Fibroblast of lung (primary cell): ENCODE results near the gene TFIP11. TPM values are rescaled to one million over a fixed set of nuclear protein-coding genes. Genes with fewer than 3 reads are reported as not detected.

Experiments
- DNase-seq, 2 donors: peaks; one replicate each; pipeline versions ENCODE4 v3.0.0 to v3.0.0-alpha.2; 2010; ENCODE audit warnings: low read depth in 2 of 2
- H2AFZ ChIP-seq: 2 replicates; pipeline ENCODE4 v1.5.1; 2012; ENCODE audit warnings: low read length, control low read depth, inconsistent platforms
- H3K27ac ChIP-seq: 2 replicates; pipeline ENCODE4 v1.5.1; 2011; ENCODE audit warnings: low read length, control low read depth; ENCODE audit not compliant: insufficient read depth
- H3K27me3 ChIP-seq: 2 replicates; pipeline ENCODE4 v1.5.1; 2011; ENCODE audit warnings: mild to moderate bottlenecking, low read length; ENCODE audit not compliant: control insufficient read depth, insufficient read depth
- H3K36me3 ChIP-seq: 2 replicates; pipeline ENCODE4 v1.5.1; 2011; ENCODE audit warnings: low read length; ENCODE audit not compliant: control insufficient read depth, insufficient read depth
- H3K4me1 ChIP-seq: 2 replicates; pipeline ENCODE4 v1.5.1; 2011; ENCODE audit warnings: low read length; ENCODE audit not compliant: control insufficient read depth, insufficient read depth; ENCODE audit errors: extremely low read depth
- H3K4me2 ChIP-seq: 2 replicates; pipeline ENCODE4 v1.5.1; 2011; ENCODE audit warnings: low read length, control low read depth; ENCODE audit not compliant: insufficient read depth; ENCODE audit errors: extremely low read depth
- H3K4me3 ChIP-seq, 4 experiments: fragments of 200-600 bp in 1 of 4; sonication (generic) in 1 of 4; replicated peaks in 1 of 4; 2 replicates each; pipeline ENCODE4 v1.5.1; 2011 to 2016; ENCODE audit warnings: low read length in 4 of 4, low read depth in 3 of 4, mild to moderate bottlenecking in 3 of 4, control low read depth in 2 of 4, inconsistent platforms in 1 of 4, mixed read lengths in 1 of 4; ENCODE audit not compliant: insufficient read depth in 1 of 4; ENCODE audit errors: control extremely low read depth in 1 of 4
- H3K79me2 ChIP-seq: 2 replicates; pipeline ENCODE4 v1.5.1; 2012; ENCODE audit warnings: mild to moderate bottlenecking, low read length, inconsistent platforms; ENCODE audit not compliant: control insufficient read depth, insufficient read depth
- H3K9ac ChIP-seq: 2 replicates; pipeline ENCODE4 v1.5.1; 2011; ENCODE audit warnings: mild to moderate bottlenecking, low read length, control low read depth; ENCODE audit not compliant: insufficient read depth
- H3K9me3 ChIP-seq: 2 replicates; pipeline ENCODE4 v1.5.1; 2012; ENCODE audit warnings: low read depth, low read length; ENCODE audit not compliant: control insufficient read depth, insufficient read depth
- H4K20me1 ChIP-seq: 2 replicates; pipeline ENCODE4 v1.5.1; 2011; ENCODE audit warnings: low read length; ENCODE audit not compliant: control insufficient read depth, insufficient read depth; ENCODE audit errors: extremely low read depth
- EZH2 ChIP-seq: IDR thresholded peaks from 2 replicates; pipeline ENCODE4 v1.5.1; 2012; ENCODE audit warnings: low read length, control low read depth, mild to moderate bottlenecking; ENCODE audit errors: missing control alignments
- polyA plus RNA-seq, 2 donors: library from polyadenylated mRNA; depleted of rRNA in 1 of 2; stranded (reverse) in 1 of 2; unstranded in 1 of 2; fragments of >200 nt; gene quantifications; 2 replicates each; pipeline ENCODE4 v1.2.1, GENCODE V29; 2011 to 2012; ENCODE audit warnings: missing spikeins in 1 of 2
- total RNA-seq: library from RNA; depleted of rRNA; stranded (reverse); fragments of >200 nt; gene quantifications from 2 replicates; pipeline ENCODE4 v1.2.1, GENCODE V29; 2014
- TF ChIP-seq, protein P1 (sequence below), 2 donors: IDR thresholded peaks in 1 of 2; conservative IDR thresholded peaks in 1 of 2; 1 replicate in 1 of 2; 2 replicates in 1 of 2; pipeline ENCODE4 v1.5.1; 2011 to 2012; ENCODE audit warnings: low read length in 2 of 2, control low read depth in 1 of 2, inconsistent platforms in 1 of 2, low read depth in 1 of 2, mild to moderate bottlenecking in 1 of 2

TFIP11 gene
- total and polyA plus RNA-seq, 2 donors (not counting 1 experiment from before 2014, with no cell fraction given): 24.2 to 40.3 TPM

- Histone ChIP-seq H3K27me3 (no peaks in the 10 kb centered on the region), H3K9me3 (no peaks in the 10 kb centered on the region), H4K20me1 (no peaks in the 10 kb centered on the region), H2AFZ (no peak overlapping the region), H3K4me3 (no peak overlapping the region), H3K4me1 (peaks cover 3% of the 10 kb centered on the region), H3K4me2 (no peak overlapping the region), H3K79me2 (no peaks in the 10 kb centered on the region), H3K9ac (no peak overlapping the region), H3K36me3 (no peaks in the 10 kb centered on the region), H3K27ac (no peak overlapping the region)
- no peak for TF ChIP-seq EZH2
- TF ChIP-seq, protein P1, sequence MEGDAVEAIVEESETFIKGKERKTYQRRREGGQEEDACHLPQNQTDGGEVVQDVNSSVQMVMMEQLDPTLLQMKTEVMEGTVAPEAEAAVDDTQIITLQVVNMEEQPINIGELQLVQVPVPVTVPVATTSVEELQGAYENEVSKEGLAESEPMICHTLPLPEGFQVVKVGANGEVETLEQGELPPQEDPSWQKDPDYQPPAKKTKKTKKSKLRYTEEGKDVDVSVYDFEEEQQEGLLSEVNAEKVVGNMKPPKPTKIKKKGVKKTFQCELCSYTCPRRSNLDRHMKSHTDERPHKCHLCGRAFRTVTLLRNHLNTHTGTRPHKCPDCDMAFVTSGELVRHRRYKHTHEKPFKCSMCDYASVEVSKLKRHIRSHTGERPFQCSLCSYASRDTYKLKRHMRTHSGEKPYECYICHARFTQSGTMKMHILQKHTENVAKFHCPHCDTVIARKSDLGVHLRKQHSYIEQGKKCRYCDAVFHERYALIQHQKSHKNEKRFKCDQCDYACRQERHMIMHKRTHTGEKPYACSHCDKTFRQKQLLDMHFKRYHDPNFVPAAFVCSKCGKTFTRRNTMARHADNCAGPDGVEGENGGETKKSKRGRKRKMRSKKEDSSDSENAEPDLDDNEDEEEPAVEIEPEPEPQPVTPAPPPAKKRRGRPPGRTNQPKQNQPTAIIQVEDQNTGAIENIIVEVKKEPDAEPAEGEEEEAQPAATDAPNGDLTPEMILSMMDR (conservative IDR thresholded peaks at IDR 0.05 in 1 of 2, IDR thresholded peaks at IDR 0.05 in 1 of 2; ENCODE audit: low read depth in 1 of 2, low read length in 2 of 2): no peak
- DNase-seq: no peak
Observed at GRCh38 chr22:26524870-26525269, 12.6 kb upstream of the TFIP11 start.

- H3K9me3 ChIP-seq: no peaks in the 10 kb centered on the region
- TF ChIP-seq, protein P1 (conservative IDR thresholded peaks at IDR 0.05 in 1 of 2, IDR thresholded peaks at IDR 0.05 in 1 of 2; ENCODE audit: low read depth in 1 of 2, low read length in 2 of 2): no peak
- TF ChIP-seq EZH2: no peak
- H3K27ac ChIP-seq: no peak overlapping the region
Observed at GRCh38 chr22:26522592-26522991, 10.3 kb upstream of the TFIP11 start.

DNA sequence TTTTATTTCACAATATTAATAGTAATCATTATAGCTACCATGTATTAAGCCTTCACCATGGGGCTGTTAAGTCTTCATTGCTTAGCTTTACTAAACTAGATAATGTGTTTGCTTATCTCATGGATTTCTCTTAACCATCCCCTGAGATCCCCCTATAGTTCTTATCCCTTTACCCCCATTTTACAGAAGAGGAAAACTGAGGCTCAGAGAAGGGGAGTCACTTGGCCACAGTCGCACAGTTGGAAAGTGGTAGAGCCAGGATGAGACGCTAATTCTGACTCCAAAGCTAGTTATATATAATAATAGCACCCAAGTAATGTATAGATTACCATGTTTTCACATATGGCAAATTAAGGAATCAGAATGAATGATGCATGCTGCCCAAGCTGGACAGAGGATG is 9.7 kb upstream of the TFIP11 start:
- Histone ChIP-seq H3K27me3 (no peaks in the 10 kb centered on the region), H3K4me3 (no peak overlapping the region), H3K9ac (no peak overlapping the region), H2AFZ (no peak overlapping the region), H3K9me3 (no peaks in the 10 kb centered on the region), H3K79me2 (no peaks in the 10 kb centered on the region), H3K4me2 (no peak overlapping the region), H3K4me1 (no peaks in the 10 kb centered on the region), H3K36me3 (no peaks in the 10 kb centered on the region), H3K27ac (no peak overlapping the region), H4K20me1 (no peaks in the 10 kb centered on the region)
- TF ChIP-seq EZH2: no peak
- TF ChIP-seq, protein P1 (conservative IDR thresholded peaks at IDR 0.05 in 1 of 2, IDR thresholded peaks at IDR 0.05 in 1 of 2; ENCODE audit: low read depth in 1 of 2, low read length in 2 of 2): no peak
- no peak for DNase-seq

More at GRCh38 chr22:26522592-26522991, 10.3 kb upstream of the TFIP11 start:
- Histone ChIP-seq H3K4me1 (no peaks in the 10 kb centered on the region), H3K9ac (no peak overlapping the region), H3K4me2 (no peak overlapping the region), H2AFZ (no peak overlapping the region), H3K4me3 (no peak overlapping the region), H3K27me3 (no peaks in the 10 kb centered on the region), H4K20me1 (no peaks in the 10 kb centered on the region), H3K36me3 (no peaks in the 10 kb centered on the region), H3K79me2 (no peaks in the 10 kb centered on the region)
- no peak for DNase-seq
